Stimulated activated CD4-positive, alpha-beta T cell treated with anti-CD3 and anti-CD28 coated beads, Interleukin-1b, Interleukin-23, amount 100 ng/mL, for 4 hours (primary cell): ENCODE data around the gene PHF20.
"Not testable (repeated sequence)": the region's sequence is repeated elsewhere in the genome, so short reads cannot be mapped to it uniquely, and the experiment has no call there.

Experiments
- DNase-seq, 2 donors: peaks; one replicate each; pipeline ENCODE4 v3.0.0-alpha.2; 2020; ENCODE audit warnings: low read depth in 2 of 2

PHF20 gene

DNA sequence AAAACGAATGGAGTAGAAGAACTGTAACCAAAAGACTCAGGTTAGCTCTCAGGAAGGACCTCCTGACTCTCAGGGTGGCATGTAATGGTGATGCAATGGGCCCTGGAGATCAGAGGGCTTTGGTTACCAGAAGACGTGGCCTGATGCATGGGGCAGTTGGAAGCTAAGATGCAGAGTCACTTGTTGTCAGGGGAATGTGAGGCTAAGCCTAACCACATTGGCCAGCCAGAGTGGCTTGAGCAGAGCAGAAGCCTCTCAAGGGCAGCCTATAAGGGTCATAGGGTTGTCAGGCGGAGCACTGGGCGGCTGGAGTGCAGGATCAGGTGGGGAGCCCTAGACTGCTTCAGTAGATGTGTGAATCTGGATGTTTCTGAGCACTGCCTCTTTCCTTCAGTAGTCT is 202.4 kb downstream of the PHF20 start:
- no peak for DNase-seq

- DNase-seq = no peak
Measured at GRCh38 chr20:35975576-35976373, 204.0 kb downstream of the PHF20 start.

GRCh38 chr20:35978041-35978513 is 206.3 kb downstream of the PHF20 start:
- DNase-seq = no peak

GRCh38 chr20:35979544-35979943 is 207.7 kb downstream of the PHF20 start:
- no peak for DNase-seq

GRCh38 chr20:35981969-35982368 is 210.2 kb downstream of the PHF20 start:
- DNase-seq = no peak

DNA sequence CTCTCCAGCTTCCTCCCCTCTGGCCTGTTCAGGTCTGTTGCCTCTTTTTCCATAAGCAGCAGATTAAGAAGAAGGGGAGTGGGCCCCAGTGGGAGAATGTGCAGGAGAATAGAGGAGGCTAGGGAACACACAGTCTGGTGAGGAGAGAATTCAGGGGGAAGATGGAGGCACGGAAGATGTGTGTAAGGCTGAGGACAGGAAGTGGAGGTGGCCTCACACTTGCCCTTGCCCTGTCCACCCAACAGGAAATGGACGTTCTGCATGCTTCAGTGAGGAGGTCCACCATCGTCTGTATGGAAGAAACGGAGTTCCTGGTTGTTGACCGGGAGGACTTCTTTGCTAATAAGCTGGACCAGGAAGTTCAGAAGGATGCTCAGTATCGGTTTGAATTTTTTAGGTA is 212.6 kb downstream of the PHF20 start:
- no peak for DNase-seq

DNA sequence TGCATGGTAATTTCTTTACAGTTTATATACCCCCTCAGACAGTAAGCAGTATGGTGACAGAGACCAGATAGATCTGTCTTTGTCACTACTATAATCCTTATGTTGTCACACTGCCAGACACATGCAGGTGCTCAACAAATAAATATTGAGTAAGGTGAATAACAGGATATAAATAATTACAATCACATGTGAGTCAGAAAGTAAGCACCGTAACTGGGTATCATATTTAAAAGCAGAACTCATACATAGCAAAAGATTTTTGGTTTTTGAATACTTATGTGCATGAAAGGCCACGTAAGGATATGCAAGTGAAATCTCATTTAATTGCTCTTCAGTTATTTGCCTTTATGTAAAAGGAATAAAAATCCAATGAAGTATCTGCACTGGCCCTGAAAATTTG is 214.0 kb downstream of the PHF20 start:
- no peak for DNase-seq

DNA sequence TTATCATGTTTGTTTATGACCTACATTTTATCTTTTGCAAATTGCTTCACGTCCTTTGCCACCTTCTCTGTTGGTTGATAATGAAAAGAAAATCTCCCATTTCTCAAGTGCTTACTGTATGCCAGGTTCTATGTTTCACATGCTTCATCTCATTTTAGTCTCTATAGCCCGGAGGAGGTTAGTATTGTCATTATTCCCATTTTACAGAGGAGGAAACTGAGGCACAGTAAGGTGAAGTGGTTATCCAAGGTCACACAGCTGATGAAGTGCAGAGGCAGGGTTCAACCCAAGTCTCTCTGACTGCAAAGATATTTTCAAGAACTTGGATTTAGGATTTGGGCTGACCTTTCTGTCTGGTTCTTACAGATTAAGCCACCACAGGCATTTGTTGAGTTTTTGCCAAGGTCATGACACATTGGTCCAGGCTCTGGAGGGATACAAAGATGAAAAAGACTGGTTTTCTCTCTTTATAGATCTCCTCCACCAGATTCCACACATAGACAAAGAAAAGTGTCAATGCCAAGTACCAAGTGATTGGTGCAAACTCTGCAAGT is 217.2 kb downstream of the PHF20 start:
- no peak for DNase-seq

- DNase-seq = no peak
Measured at GRCh38 chr20:35991142-35991771, 219.4 kb downstream of the PHF20 start.

DNA sequence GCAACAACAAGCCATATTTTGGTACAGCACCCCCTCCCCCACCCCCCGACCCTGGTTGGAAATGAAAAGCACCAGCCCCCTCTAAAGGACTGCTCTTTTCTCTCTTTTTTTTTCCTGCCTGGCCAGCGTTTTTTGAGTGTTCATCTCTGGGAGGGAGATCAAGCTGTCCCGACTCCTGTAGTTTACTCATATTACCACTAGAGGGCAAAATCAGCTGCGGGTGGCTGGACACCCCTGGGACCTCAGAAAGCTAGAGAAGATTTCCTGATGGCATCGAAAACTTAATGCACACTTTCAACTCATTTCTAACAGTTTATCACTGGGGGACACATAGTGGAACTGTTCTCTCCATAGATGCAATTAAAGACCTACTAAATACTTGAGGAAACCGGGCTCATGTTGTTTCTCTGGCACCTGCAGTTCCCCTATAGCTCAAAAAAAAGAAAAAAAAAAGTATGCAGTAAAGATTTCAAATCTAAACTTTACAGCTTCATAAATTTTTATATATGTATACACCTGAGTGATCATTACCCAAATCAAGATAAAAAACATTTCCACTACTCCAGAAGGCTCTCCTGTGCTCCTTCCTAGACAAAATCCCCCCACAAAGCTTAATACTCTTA is 221.0 kb downstream of the PHF20 start:
- peak; percentile 4 to 34 for DNase-seq

DNA sequence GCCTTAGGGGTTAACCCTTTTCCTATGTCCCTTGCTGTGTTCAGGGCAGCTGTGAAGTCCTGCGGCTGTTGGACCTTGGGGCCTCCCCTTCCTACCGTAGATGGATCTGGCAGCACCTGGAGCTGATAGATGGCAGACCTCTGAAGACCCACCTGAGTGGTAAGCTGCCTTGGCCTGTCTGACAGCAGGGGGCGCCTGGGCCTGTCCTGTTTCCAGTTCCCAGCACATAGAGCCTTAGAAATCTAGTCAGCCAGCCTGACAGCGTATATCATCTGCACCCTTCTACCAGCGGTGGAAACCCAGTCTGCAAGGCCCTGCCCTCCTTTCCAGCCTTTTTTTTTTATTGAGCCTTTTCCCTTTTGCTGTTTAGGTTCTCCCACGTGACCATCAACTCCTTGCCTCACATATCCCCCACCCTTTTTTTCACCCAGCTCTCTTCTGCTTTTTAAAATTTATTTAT is 223.2 kb downstream of the PHF20 start:
- peak; percentile 80 to 81 for DNase-seq

- DNase-seq = not testable (repeated sequence)
Measured at GRCh38 chr20:35996492-35996891, 224.7 kb downstream of the PHF20 start.
